Amniotic epithelial cell (primary cell): ENCODE results near the gene WDR86.

Source experiments
- DNase-seq: peaks from one replicate; pipeline ENCODE4 v3.0.0-alpha.2; 2010; ENCODE audit warnings: low read depth

WDR86 gene

DNA sequence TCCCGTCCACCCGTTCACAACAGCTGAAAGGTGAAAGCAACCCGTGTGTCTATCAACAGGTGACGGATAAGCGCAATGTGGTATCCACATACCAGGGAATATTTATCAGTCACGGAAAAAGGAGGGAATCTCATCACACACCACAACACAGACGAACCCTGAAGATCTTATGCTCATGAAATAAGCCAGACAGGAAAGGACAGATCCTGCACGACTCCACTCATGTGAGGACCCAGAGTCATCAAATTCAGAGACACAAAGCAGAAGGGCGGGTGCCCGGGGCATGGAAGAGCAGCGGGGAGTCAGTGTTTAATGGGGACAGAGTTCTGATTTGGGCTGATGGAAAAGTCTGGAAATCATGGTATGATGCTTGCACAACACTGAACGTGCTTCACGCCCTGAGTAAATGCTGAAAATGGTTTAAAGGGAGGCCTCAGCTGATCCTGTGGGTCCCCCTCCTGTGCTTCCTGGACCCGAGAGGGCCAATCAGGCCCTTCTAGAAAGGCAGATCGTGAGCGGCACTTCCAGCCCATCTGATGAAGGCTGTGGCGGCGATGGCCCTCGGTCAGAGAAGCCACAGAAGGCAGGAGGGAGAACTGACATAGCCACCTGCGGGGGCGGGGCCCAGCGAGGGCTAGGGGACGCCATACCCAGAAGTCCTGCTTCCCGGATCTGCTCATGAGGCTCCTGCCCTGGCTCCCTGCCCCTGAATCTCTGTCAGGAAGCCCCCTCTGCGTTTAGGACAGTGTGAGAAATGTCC lies 19.1 kb downstream of the WDR86 start:
- DNase-seq = no peak

DNA sequence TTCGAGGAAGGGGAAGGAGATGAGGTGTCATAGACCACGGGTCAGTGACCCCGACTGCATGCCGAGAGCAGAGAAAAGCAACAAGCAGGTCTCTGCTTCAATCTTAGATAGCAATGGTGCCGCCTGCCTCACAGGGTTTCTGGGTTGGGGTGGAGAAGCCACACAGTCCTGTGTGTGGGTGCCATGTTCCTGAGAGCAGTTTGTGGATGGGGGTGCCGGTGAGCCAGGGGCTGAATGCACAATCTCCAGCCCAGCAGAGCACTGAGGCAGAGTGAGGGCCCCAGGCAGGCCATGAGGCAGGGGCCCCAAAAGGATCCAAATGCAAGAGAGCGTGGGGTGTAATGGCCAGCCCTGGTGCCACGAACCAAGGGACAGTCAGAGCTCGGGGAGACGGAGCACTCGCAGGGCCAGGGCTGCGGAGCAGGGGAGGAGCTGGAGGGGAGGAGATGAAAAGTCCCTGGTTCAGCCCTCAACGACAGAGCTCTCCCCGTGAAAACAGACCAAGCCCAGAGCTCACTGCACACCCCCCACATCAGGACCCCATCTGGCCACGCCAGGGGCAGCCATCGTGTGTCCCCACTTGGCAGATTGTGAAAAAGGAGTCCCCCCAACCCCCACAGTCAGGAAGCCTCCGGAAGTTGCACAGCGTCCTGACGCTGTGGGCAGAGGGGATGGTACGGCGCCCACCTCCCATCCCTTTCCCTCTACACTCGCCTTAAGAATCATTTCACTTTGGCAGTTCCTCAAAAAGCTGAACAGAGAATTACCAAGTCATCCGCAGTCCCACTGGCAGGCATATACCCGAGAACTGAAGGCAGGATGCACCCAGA lies 19.9 kb downstream of the WDR86 start:
- no peak for DNase-seq

DNA sequence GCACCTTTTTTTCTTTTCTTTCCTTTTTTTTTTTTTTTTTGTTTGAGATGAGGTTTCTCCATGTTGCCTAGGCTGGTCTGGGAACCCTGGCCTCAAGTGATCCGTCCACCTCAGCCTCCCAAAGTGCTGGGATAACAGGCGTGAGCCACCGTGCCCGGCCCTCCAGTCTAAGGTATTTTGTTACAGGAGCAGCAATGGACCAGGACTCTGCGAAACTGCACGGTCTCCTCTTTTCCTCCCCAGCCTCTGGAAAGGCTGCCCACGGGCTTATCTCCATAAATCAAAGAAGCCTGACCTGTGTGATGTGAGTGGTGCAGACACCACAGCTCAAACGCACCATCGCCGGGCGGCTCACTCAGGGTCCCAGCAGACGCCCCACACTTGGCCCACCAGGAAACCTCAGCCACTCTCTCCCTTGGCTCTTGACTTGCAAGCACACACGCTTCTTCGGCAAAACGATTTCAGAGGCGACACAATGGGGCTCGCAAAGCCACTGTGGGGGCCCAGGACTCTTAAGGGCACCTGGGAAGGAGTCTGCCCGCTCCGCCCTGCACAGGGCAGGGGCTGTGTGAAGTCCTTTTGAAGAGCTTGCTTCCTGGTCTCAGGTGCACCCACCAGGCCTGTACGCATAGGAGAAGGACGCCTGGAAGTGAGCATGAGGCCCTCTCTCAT lies 20.6 kb downstream of the WDR86 start:
- DNase-seq = no peak

DNA sequence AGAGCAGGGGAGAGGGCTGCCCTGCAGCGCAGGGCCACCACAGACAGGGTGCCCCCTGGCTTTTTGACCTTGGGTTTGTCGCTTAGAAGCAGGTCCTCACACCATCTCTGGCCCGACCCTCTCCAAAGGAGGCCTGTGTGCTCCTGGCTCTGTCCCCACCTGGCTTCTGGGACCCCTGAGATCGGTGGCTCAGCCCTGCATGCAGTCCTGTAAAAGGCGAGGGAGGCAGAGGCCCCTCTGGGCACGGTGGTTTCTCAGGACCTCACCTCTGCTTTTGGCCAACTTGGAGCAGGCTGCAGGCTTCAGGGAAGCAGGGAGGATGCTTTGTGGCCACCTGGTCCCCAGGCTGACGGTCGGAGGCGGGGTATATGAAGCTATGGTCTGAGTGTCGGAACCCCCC lies 21.4 kb downstream of the WDR86 start:
- no peak for DNase-seq

DNA sequence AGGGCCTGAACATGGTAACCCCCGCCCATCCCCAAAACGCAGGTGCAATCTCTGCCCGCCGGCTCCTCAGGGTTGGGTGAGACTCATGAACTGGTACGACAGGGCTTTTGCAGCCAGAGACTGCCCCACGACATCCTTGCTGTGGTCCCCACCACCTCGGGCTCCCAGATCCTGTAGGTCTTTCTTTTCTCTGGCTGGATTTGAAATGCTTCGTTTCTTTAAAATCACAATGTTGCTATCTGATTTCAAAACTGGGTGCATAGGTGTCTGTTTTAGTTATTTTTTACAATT lies 21.9 kb downstream of the WDR86 start:
- no peak for DNase-seq

DNA sequence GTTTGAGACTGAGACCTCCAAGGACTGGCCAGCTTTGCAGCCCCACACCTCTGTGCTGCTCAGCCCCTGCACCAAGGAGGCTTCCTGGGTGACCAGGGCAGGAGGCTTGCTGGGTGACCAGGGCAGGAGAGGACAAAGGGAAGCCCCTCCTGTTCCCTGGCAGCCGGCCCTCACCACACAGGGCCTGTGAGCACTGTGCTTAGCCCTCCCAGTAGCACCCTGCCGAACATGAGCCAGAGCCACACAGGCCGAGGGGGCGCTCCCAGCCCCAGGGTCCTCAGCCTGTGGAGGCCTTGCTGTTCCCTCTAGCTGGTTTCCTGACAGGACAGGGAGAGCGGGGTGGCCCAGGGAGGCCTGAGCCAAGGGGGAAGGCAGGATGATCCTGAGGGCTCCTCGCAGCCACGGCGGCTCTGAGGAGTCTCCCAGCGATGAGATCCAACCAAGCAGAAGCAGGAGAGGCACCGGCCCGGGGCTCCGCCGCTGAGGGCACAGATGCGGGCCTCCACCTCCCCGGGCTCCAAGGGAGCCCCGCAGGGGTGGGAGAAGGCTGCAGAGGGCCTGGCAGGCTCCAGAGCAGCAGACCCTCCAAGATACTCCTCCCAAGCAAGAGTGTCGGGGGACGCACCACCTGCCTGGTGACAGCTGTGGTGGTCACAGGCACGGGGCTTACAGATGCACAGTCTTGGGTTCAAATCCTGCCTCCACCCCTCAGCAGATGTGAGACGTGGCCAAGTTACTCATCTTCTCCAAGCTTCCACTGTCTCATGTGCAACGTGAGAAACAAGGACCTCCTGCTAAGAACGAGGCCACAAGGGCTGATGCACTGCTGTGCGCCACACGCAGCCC lies 22.5 kb downstream of the WDR86 start:
- no peak for DNase-seq

DNA sequence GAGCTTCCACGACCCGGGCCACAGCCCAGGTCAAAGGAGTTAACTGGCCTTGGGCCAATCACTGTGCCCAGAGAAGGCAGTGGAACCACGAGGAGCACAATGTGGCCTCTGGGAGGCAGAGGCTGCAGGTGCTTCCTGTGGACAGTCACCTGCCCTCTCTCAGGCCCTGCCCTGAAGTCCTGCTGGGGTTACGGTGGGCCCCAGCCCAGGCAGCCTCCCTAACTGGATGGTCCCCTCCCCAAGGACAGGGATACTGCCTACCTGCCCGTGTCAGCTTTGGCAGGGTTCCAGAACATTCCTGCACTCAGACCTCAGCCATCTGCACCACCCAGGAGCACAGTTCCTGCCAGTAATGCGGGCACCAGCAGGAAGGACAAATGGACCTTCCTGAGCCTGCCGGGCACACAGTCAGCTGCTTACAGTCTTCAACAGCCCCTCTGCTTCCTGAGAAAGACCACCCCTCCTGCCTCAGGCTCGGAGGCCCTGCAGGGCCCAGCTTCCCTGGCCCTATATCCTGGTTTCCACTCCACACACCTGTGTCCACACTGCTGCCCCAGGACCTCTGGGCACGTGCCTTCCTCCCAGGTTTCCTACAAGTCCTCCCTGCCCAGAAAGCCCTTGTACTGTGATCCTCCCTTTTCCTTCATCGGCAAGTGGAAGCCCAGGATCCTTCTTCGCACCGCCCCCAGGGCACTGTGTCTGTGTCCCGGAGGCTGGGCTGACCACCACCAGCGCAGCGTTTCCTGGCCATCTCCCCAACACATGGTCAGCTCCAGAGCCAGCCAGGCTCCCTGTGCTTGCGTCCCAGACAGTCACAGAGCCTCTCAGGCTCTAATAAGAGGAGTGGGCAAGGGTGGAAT lies 23.3 kb downstream of the WDR86 start:
- DNase-seq = no peak

DNA sequence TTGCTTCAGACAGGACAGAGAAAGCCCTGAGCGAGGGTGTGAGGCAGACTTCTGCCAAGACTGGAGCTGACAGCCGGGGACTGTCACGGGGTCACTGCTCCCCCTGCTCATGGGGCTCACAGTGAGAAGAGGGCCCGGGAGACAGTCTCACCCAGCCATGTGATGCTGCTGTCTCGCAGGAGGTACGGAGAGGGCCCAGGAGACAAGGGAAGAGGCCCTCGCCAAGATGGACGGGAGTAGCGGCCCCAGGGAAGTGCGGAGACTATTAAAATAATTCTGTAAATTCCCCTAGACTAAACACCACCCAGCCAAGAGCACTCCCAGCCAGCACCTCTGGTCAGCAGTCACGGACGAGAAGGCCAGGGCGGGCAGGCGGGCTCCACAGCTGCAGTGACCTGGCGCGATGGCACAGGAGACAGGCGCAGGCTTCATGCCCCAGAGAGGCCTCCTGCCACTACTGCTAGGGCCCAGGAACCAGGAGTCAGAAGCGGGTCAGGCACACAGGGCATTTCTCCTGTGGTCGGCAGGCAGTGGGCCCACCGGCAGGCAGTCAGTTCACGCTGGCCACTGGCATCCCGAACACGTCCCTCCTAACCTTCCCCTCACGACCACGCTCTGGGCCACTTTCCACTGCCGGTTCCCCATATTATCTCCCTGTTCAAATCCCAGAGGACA lies 24.1 kb downstream of the WDR86 start:
- no peak for DNase-seq

DNA sequence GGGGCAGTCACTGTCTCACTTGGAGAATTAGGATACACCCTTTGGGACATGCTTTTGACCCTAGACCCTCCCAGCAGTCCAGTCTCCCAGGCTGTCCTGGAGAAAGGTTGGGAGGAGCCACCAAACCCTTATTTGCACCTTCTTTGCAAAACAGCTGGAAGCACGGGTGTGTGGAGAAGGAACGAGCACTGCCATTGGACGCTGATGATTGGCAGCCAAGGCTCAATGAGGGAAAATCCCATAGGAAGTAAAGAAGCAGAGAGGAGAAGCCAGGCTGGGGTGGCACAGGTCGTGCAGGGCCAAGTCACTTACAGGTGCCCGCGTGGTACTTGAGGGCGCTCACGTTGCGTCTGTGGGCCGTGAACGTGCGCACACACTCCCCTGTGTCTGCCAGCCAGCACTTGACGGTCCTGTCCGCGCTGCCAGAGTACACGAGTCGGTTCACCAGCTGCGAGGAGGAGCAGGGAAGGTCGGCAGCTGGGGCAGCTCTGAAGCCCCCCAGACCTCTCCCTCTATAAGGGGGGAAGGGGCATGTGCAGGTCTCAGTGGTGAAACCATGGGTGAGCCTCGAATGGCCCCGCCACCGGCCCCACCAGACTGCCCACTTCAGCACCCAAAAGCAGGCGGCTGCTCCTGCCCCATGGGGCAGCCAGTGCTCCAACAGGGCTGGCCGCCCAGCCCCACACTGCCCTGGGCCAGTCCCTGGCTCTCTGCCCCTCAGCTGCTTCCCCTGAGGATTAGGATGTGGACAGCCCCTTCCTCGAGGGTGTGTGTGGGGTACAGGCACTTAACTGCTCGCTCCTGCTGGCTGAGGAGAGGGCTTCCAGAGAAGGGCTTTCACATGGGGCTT lies 24.8 kb downstream of the WDR86 start:
- no peak for DNase-seq

DNA sequence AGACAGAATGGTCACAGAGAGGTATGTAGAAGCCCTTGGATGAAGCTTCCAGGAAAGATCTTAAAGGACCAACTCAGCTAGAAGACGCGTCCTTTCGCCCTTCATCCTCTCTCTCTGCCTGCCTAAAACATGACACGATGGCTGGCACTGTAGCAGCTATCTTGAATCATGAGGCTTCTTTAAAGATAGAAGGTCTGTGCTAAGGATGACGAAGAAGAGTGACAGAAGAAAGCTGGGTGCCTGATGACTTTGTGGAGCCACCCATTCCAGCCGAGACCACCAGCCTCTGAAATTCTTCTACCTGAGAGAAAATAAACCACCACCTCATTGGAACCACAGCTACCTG lies 25.5 kb downstream of the WDR86 start:
- DNase-seq = no peak

DNA sequence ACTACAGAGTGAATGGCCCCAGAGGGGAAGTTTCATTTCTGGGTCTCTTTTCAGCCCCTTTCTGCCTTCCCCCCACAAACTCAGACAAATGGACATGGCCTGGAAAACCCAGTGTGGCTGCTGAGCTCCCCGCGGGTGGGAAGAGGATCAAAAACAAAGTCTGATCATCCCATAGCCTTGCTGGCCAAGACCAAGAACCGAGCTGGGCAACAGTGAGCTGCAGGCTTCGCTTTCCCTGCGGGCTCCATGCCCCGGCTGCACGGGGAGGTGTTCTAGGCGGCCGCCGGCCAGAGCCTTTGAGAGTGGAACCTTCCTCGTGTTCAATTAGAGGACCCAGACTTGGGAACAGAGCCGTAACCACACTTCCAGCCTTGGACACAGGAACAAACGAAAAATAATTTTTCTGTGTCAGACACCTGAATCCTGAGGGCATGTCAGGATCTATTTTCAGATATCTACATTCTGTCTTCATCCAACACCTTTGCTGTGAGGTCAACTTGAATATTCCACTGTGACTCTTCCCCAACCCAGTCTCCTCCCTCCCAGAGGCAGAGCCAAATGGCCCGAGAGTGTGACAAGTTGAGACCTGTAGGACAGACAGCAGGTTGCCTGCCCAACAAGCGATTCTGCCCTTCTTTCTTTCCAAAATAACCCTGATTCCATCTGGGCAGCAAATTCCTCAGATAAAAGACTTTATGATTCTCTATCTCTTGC lies 26.0 kb downstream of the WDR86 start:
- no peak for DNase-seq

DNA sequence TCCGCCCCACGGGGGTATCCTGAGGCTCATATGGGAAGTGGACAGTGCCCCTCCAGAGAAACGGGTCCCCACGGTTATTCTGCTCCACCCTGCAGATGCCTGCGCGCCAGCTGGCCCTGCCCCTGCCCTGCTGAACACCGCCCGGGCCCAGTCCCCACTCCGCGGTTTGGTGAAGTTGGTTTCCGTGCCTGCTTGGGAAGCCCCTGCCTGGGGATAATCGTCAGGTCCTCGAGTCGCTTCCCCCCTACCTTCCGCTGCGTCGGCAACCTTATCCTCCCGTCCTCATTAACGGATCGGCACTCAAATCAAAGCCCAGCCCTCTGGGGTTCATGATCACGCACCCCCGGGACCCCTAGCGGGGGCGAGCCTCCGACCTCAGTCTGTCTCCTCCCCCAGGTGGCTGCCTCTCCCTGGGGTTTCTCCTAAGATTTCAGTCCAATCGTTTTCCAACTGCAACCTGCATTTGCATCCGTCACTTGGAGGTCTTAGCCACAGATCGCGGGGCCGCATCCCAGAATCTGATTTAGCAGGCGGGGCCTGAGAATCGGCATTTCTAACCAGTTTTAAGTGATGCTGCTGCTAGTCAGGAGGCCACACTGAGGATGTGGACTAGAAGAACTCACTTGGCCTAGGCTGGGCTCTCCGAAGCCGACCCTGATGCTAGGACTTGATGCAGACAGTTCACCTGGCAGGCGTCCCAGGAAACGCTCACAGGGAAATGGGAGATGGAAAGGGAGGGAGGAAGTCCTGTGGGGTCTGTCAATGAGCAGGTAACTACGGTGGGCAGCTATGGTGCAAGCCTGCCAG lies 27.6 kb downstream of the WDR86 start:
- no peak for DNase-seq

DNA sequence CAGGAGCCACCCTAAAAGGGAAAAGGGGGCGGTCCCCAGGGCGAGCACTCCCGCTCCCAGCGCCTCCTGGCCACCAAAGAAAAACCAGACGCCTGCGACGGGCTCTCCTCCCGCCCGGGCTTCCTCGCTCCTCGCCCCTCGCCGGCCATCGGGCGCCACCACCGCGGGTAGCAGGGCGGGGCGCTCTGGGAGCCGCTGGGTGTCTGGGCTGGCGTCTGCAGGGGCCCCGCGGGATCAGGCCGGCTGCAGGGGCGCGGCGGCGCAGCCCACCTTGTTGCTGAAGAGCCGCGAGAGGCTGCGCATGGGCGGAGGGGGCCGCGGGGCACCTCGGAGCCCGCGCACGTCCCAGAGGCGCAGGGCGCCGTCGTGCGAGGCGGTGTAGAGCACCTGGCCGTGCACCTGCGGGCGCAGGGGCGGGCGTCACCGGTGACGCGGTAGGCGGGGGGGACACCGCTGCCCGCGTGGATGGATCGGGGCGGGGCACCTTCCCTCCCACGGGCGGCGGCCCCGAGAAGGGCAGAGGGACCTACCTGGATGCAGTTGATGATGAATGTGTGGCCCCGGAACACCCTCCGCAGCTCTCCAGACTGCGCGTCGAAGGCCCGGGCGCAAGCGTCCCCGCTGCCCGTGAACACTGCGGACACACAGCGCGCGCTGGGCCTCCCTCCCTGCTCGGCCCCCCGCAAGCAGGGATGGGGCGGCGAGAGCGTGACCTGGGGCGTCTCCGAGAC lies 28.3 kb downstream of the WDR86 start:
- DNase-seq = no peak

DNA sequence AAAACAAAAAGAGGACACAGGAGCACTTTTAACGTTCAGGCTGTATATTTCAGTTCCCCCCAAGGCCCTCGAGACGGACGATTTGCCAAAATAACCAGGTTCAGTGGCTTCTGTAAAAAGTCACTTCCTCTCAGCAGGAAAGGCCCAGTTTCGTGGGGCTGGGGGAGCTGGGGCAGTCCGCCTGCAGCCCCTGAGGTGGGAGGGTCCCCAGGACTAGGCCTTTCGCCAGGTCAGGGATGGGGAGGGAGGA lies 28.8 kb downstream of the WDR86 start:
- no peak for DNase-seq

DNA sequence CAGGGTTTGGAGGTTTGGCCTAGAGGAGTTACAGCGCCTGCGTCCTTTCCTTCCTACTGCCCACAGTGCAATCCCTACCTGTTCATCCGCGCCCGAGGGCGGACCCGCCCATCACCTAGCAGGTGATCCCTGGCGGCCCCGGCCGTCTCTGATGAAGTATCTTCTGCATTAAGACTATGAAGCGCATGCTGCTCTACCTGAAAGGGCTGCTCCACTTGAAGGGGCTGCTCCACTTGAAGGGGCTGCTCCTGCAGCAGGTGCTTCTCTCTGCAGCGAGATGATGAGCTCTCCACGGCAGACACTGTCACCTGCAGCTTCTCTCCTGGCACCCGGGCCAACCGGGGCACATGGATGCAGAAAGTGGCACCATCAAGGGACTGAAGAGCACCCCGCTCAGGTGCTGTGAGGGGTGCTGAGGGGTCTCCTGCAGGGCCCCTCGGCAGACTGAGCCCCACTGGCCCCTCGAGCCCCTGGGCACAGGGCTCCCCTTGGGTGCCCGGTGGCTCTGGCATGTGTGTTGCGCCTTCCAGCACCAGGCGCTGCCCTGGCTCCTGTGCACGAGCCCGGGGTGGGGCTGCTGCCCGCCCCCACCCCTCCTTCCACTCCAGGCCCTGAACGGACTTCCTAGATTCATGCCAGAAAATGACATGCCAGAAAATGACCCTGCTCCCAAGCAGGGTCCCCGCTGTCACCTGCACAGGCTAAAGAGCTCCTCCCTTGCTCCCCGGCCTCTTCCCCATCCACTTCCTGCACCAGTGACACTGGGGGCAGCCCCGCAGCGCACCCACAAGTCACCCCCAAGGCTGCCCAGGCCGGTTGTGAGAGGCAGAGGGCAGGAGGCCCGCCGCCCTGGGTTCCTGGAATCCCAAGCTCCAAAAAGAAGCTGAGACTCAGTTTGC lies 29.4 kb downstream of the WDR86 start:
- no peak for DNase-seq

DNA sequence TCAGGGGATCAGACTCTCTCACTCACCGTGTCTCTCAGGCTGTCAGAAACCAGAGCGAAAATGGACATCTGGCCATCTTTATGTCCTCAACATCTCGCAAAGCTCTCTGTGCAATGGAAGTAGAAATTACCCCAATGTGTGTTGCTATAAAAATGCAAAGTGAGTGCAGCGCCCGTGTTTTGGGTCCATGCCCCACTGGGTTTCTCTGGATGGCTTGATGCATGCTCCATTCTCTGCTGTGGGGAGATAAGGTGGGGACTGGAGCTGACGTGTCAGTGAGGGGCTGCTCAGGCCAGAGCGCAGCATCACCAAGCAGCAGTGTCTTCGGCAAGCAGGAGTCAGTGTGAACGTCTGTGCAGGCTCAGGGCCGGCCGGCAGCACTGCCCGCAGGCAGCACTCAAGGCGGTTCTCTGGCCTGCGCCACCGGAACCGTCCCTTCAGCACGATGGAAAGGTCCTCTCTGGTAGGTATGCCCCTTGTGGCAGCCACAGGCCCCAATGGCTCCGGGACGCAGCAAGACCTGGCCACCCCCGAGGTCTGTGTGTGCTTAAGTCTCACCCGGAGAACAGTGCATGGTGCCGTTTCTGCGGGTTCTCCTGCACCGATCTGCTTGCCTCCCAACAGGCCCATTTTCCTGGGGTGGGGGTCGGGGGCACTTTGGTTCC lies 30.2 kb downstream of the WDR86 start:
- no peak for DNase-seq

DNA sequence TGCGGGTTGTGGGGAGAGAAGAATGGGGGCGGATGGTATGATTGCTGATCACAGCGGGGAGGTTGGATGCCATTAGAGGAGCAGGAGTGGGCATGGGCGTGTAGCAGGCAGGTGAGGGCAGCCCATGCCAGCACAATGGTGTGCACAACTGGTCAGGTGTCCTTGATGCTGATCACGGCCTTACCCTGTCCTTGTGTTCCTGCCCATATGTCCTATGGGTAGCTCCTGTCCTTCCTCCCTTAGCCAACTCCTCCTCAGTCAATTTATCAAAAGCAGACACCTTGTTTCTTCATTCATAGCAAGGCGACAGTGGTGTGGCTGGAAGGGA lies 30.7 kb downstream of the WDR86 start:
- no peak for DNase-seq
